Activated CD8-positive, alpha-beta T cell treated with anti-CD3 and anti-CD28 coated beads, Interleukin-2, amount 10 ng/mL, durations not matched to agents 7 days and 5 days (primary cell): ENCODE results near the gene IFIT3. TPM values are rescaled to one million over a fixed set of nuclear protein-coding genes. Genes with fewer than 3 reads are reported as not detected.

Experiments used
- ATAC-seq: fragments of 150-1000 bp; cut with Tn5 transposase; one replicate; pipeline ENCODE4 v1.10.0; 2021; ENCODE audit warnings: moderate library complexity
- CTCF ChIA-PET: fragments of 350-600 bp; sonication (Branson Sonifier 250); formaldehyde crosslinking; loops from one replicate; lab custom pipeline; 2021; ENCODE audit warnings: antibody characterized with exemption; lab: Charles Lee
- POLR2A ChIA-PET: fragments of 350-600 bp; sonication (Branson Sonifier 250); formaldehyde crosslinking; loops from one replicate; lab custom pipeline; 2021; ENCODE audit warnings: antibody characterized with exemption; lab: Charles Lee
- DNase-seq: peaks from one replicate; pipeline ENCODE4 v3.0.0-alpha.2; 2020
- H3K27ac Mint-ChIP-seq: one replicate; pipeline ENCODE4 v1.8.0; 2021; ENCODE audit warnings: mild to moderate bottlenecking, mixed read lengths
- H3K27me3 Mint-ChIP-seq: one replicate; pipeline ENCODE4 v1.8.0; 2021; ENCODE audit warnings: low read depth, mixed read lengths
- H3K36me3 Mint-ChIP-seq: one replicate; pipeline ENCODE4 v1.8.0; 2021; ENCODE audit warnings: low read depth, mixed read lengths
- H3K4me1 Mint-ChIP-seq: one replicate; pipeline ENCODE4 v1.8.0; 2021; ENCODE audit warnings: low read depth, mixed read lengths
- H3K4me3 Mint-ChIP-seq: one replicate; pipeline ENCODE4 v1.8.0; 2021; ENCODE audit warnings: mild to moderate bottlenecking, mixed read lengths
- H3K9me3 Mint-ChIP-seq: one replicate; pipeline ENCODE4 v1.8.0; 2022; ENCODE audit warnings: mixed read lengths; ENCODE audit not compliant: insufficient read depth
- total RNA-seq, 2 experiments: library from RNA; stranded (reverse); gene quantifications; one replicate each; pipeline ENCODE4 v1.2.3, GENCODE V29; 2021

IFIT3 gene
- total RNA-seq, 2 experiments from 2014 or later: 42.8 to 43.7 TPM

DNA sequence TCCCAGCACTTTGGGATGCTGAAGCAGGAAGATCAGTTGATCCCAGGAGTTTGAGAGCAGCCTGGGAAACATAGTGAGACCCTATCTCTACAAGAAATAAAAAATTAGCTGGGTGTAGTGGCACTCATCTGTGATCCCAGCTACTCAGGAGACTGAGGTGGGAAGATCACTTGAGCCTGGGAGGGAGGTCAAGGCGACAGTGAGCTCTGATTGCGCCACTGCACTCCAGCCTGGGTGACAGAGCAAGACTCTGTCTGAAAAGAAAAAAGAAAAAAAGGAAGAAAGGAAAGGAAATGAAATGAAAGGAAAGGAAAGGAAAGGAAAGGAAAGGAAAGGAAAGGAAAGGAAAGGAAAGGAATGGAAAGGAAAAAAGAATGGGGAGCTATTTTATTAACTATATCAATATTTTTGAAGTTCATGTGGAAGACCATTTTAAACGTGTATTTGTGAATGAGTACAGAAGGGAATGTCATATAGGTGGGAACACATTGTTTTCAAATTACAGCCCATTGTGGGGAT lies 33.0 kb upstream of the IFIT3 start:
- H3K4me3 Mint-ChIP-seq: no peak overlapping the region
- peaks cover 18% of the 10 kb centered on the region for H3K9me3 Mint-ChIP-seq
- no peak for DNase-seq
- H3K4me1 Mint-ChIP-seq: peaks cover 44% of the 10 kb centered on the region
- peaks cover 3% of the 10 kb centered on the region for H3K27me3 Mint-ChIP-seq
- H3K27ac Mint-ChIP-seq: no peak overlapping the region
- H3K36me3 Mint-ChIP-seq: peaks cover 13% of the 10 kb centered on the region
- no peak for ATAC-seq
- ChIA-PET CTCF (interaction anchor here (1.0 to 2.6 kb wide), 8 partner anchors 33 to 270 kb away, joined by 3 to 20 read pairs (median 3); partner anchors contain the start of genes IFIT1, IFIT3 and SLC16A12), POLR2A (interaction anchor here (1.4 to 2.0 kb wide), 3 partner anchors 33 to 119 kb away, joined by 4 to 10 read pairs (median 6); partner anchors contain the start of genes IFIT3 and IFIT5)

DNA sequence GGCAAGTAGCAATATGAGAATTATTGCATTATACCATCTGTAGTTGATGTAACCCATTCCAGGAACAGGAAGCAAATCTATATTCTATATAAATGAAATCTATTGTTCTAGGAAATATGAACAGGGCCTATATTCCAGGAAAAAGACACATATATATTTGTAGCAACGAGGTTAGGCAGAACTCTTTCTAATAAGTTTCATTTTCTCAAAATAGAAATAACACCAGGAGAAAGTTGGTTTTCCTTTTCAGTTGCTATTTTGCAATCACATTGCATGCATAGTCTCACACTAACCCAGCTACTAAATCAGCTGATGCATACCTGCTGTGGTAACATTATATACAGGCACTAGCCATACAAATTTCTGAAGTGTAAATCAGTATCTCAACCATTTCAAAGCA lies 32.2 kb upstream of the IFIT3 start:
- POLR2A ChIA-PET: interaction anchor here (0.6 to 2.0 kb wide), 3 partner anchors 32 to 123 kb away, joined by 4 to 10 read pairs (median 6); partner anchors contain the start of gene IFIT3
- H3K4me1 Mint-ChIP-seq: peaks cover 44% of the 10 kb centered on the region
- H3K36me3 Mint-ChIP-seq: peaks cover 13% of the 10 kb centered on the region
- H3K27ac Mint-ChIP-seq: peak overlapping the region; percentile 23
- H3K9me3 Mint-ChIP-seq: peaks cover 18% of the 10 kb centered on the region
- CTCF ChIA-PET: interaction anchor here (1.0 to 2.6 kb wide), 7 partner anchors 32 to 269 kb away, joined by 3 to 20 read pairs (median 3); partner anchors contain the start of genes IFIT1, IFIT3 and SLC16A12
- ATAC-seq (peak; percentile 78), DNase-seq (no peak)
- peaks cover 3% of the 10 kb centered on the region for H3K27me3 Mint-ChIP-seq
- H3K4me3 Mint-ChIP-seq: peak overlapping the region; percentile 32

DNA sequence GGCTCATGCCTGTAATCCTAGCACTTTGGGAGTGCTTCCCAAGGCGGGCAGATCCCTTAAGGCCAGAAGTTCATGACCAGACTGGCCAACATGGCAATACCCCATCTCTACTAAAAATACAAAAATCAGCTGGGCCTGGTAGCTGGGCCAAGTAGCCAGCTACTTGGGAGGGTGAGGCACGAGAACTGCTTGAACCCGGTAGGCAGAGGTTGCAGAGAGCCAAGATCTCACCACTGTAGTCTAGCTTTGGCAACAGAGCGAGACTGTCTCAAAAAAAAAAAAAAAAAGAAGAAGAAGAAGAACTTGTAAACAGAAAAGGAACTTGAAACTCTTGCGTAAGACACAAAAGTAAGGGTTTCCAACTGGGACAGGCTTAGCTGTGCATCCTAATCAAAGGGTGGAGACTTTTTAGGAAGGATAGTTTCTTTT lies 31.6 kb upstream of the IFIT3 start:
- ATAC-seq (no peak), DNase-seq (no peak)
- Mint-ChIP-seq H3K4me1 (peaks cover 48% of the 10 kb centered on the region), H3K27me3 (peaks cover 3% of the 10 kb centered on the region), H3K9me3 (peaks cover 18% of the 10 kb centered on the region), H3K27ac (peak overlapping the region; percentile 23), H3K4me3 (peak overlapping the region; percentile 32), H3K36me3 (peaks cover 13% of the 10 kb centered on the region)
- CTCF ChIA-PET: interaction anchor here (1.6 kb wide), 1 partner anchor 239 kb away, joined by 3 read pairs; the partner anchor contains the start of gene SLC16A12
- POLR2A ChIA-PET: interaction anchor here (2.0 kb wide), 1 partner anchor 36 kb away, joined by 10 read pairs; no protein-coding TSS in a partner anchor

DNA sequence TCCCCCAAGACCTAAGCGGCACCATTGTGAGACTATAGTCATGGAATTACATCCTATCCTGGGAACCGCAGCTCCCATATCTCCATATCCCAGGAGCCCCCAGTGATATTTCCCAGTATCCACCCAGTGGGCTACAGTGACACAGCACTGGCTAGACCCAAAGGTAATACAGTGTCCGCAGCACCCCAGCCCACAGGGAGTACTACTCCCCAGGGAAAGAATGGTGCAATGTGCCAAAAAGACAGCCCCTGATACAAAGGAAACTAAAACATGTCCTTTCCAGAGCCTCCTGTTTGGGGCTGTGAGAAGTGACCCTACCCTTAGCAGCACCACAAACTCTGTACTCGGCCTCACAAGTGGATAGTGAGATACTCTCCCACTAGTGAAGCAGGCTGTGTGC lies 30.4 kb upstream of the IFIT3 start:
- DNase-seq (no peak), ATAC-seq (no peak)
- Mint-ChIP-seq H3K36me3 (peaks cover 16% of the 10 kb centered on the region), H3K9me3 (peaks cover 18% of the 10 kb centered on the region), H3K4me1 (peaks cover 52% of the 10 kb centered on the region), H3K4me3 (no peak overlapping the region), H3K27me3 (no peaks in the 10 kb centered on the region), H3K27ac (no peak overlapping the region)
- POLR2A ChIA-PET: interaction anchor here (1.1 kb wide), 1 partner anchor 30 kb away, joined by 6 read pairs; the partner anchor contains the start of gene IFIT3
- CTCF ChIA-PET: no interaction called here

DNA sequence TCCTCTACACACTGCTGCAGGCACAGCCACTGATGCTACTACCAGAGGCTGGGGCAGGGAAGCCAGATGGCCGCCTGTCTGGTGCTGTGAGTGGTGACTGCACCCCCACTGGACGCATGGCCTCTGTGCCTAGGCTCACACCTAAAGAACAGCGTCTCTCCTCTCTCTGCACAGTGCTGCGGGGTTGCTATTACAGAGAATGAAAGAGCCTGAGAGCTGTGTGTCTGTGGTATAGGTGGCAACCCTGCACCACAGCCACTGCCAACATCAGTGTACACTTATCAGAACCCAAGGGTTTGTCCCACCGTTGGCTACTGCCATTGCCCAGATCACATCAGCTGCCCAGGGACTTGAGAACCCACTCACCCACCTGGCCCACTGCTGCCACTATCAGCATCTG lies 30.0 kb upstream of the IFIT3 start:
- ChIA-PET POLR2A (interaction anchor here (1.1 kb wide), 1 partner anchor 30 kb away, joined by 6 read pairs; the partner anchor contains the start of gene IFIT3), CTCF (no interaction called here)
- Mint-ChIP-seq H3K9me3 (peaks cover 18% of the 10 kb centered on the region), H3K27ac (no peak overlapping the region), H3K4me3 (no peak overlapping the region), H3K27me3 (no peaks in the 10 kb centered on the region), H3K36me3 (peaks cover 16% of the 10 kb centered on the region), H3K4me1 (peaks cover 56% of the 10 kb centered on the region)
- ATAC-seq (no peak), DNase-seq (no peak)

DNA sequence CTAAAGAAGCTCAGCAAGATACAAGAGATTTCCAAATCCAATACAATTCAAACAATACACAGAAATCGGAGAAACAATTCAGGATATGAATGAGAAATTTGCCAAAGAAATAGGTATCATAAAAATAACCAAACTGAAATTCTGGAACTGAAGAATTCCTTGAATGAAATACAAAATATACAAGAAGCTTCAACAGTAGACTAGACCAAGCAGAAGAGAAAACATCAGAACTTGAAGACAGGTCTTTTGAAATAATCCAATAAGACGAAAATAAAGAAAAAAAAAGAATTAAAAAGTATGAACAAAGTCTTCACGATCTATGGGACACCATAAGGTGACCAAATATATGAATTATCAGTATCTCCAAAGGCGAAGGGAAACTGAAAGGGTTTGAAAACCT lies 28.8 kb upstream of the IFIT3 start:
- ATAC-seq (no peak), DNase-seq (no peak)
- Mint-ChIP-seq H3K4me1 (peaks cover 63% of the 10 kb centered on the region), H3K27ac (no peak overlapping the region), H3K36me3 (peaks cover 21% of the 10 kb centered on the region), H3K27me3 (no peaks in the 10 kb centered on the region), H3K9me3 (peaks cover 18% of the 10 kb centered on the region), H3K4me3 (no peak overlapping the region)
- POLR2A ChIA-PET: interaction anchor here (1.2 kb wide), 1 partner anchor 33 kb away, joined by 5 read pairs; no protein-coding TSS in a partner anchor
- CTCF ChIA-PET: no interaction called here

DNA sequence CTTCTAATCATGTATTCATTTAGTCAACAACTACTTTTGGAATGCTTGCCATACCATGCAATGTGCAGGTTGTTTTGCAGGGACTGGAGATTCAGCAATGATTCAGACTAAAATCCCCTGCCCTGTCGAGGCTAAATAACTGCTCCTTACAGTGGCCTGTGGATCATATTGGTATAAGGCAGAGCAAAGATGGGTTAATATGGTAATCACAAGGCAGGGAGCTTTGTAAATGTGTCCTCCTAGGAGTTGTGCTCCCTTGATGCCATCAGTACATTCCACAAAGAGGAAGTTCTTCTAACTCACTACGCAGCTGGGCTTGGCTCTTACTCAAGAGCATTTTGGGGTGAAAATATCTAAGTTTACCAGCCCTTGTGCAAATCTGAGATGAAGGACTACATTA lies 26.6 kb upstream of the IFIT3 start:
- POLR2A ChIA-PET: interaction anchor here (0.8 to 3.7 kb wide), 7 partner anchors 22 to 310 kb away, joined by 3 to 23 read pairs (median 7); partner anchors contain the start of genes IFIT1 and IFIT5
- peaks cover 38% of the 10 kb centered on the region for H3K36me3 Mint-ChIP-seq
- H3K9me3 Mint-ChIP-seq: peaks cover 18% of the 10 kb centered on the region
- peak overlapping the region; percentile 92 for H3K4me3 Mint-ChIP-seq
- H3K4me1 Mint-ChIP-seq: peaks cover 49% of the 10 kb centered on the region
- peak overlapping the region; percentile 94 for H3K27ac Mint-ChIP-seq
- ATAC-seq: peak; percentile 14
- H3K27me3 Mint-ChIP-seq: no peaks in the 10 kb centered on the region
- CTCF ChIA-PET: interaction anchor here (0.8 to 4.0 kb wide), 8 partner anchors 26 to 91 kb away, joined by 3 to 18 read pairs (median 4); partner anchors contain the start of genes IFIT1 and IFIT3
- no peak for DNase-seq

DNA sequence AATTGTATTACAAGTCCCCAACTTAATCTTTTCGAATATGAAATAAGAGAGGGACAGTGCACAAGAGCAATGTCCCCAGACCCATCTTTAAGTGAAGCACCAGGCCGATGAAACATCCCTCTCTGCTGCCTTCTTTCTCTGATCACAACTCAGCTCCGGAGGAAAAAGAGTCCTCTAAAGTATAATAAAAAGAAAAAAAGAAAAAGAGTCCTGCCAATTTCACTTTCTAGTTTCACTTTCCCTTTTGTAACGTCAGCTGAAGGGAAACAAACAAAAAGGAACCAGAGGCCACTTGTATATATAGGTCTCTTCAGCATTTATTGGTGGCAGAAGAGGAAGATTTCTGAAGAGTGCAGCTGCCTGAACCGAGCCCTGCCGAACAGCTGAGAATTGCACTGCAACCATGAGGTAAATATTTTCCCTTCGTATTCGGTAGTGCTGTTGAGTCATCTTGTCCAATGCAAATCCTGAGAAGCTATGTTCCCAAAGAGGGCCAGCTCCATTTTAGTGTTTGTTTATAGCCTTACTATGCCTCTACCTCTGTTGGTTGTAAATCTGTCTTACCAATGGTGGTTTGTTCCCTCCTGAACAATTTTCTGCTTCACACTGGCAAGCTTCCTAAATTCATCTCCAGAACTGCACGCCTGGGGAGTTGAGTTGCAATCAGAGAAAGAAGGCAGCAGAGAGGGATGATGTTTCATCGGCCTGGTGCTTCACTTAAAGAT lies 25.9 kb upstream of the IFIT3 start, which contains the start of gene IFIT2:
TSS of gene IFIT2 (plus strand) at position 326 of the 725 bp plus-strand sequence. CDS start at position 404, 78 bp downstream.
- ATAC-seq: peak; percentile 82
- Mint-ChIP-seq H3K4me1 (peaks cover 42% of the 10 kb centered on the region), H3K27ac (peak within 1 kb of the TSS; percentile 94), H3K9me3 (peaks cover 18% of the 10 kb centered on the region), H3K36me3 (peaks cover 43% of the 10 kb centered on the region), H3K27me3 (no peaks in the 10 kb centered on the region), H3K4me3 (peak within 1 kb of the TSS; percentile 92)
- DNase-seq: peak; percentile 44
- POLR2A ChIA-PET: interaction anchor here (0.7 to 3.7 kb wide), 9 partner anchors 22 to 427 kb away, joined by 3 to 23 read pairs (median 4); partner anchors contain the start of genes IFIT1, IFIT5 and KIF20B
- CTCF ChIA-PET: interaction anchor here (0.8 to 4.0 kb wide), 11 partner anchors 8 to 91 kb away, joined by 3 to 18 read pairs (median 4); partner anchors contain the start of genes IFIT1 and IFIT3

DNA sequence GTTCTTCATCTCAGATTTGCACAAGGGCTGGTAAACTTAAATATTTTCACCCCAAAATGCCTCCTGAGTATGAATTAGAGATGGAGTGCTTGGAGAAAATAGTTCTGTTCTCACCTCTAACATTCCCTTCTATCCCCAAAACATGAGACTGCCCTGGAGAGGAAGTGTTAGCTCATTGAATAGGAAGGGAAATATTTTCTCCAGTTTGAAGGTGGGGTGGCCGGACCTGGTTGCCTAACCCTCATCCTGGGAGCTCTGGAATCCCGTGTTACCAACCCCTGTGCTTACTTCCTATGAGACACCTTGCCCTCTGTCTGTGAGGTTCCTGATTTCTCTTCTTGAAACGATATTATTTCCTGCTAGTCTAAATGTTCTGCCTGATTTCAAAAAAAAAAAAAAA lies 25.2 kb upstream of the IFIT3 start:
- peaks cover 38% of the 10 kb centered on the region for H3K4me1 Mint-ChIP-seq
- ATAC-seq: no peak
- H3K36me3 Mint-ChIP-seq: peaks cover 49% of the 10 kb centered on the region
- CTCF ChIA-PET: interaction anchor here (0.8 to 4.0 kb wide), 7 partner anchors 8 to 90 kb away, joined by 3 to 18 read pairs (median 4); partner anchors contain the start of genes IFIT1 and IFIT3
- no peaks in the 10 kb centered on the region for H3K27me3 Mint-ChIP-seq
- peak overlapping the region; percentile 94 for H3K27ac Mint-ChIP-seq
- no peak for DNase-seq
- peak overlapping the region; percentile 92 for H3K4me3 Mint-ChIP-seq
- POLR2A ChIA-PET: interaction anchor here (1.1 to 3.7 kb wide), 5 partner anchors 21 to 399 kb away, joined by 4 to 23 read pairs (median 7); partner anchors contain the start of genes IFIT1, IFIT5 and KIF20B
- peaks cover 18% of the 10 kb centered on the region for H3K9me3 Mint-ChIP-seq

DNA sequence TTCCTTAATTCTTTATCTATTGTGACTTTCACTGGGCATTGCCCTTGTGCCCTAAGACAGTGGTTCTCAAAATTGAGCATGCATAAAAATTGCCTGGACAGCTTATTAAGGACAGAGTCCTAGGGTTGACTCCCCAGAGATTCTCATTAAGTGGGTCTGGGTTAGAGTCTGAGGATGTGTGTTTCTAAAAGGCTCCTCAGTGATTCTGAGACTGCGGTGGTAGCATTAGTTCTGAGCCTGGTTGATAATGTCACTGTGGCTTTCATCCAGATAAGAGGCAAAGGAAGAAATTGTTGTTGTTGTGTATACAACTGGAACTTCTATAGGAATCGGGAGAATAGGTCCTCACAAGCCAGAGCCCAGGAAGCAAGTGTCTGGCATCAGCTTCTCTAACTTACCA lies 24.6 kb upstream of the IFIT3 start:
- peak overlapping the region; percentile 92 for H3K4me3 Mint-ChIP-seq
- peaks cover 12% of the 10 kb centered on the region for H3K9me3 Mint-ChIP-seq
- H3K36me3 Mint-ChIP-seq: peaks cover 52% of the 10 kb centered on the region
- POLR2A ChIA-PET: interaction anchor here (0.8 to 3.7 kb wide), 4 partner anchors 90 to 398 kb away, joined by 3 to 23 read pairs (median 6); partner anchors contain the start of genes IFIT1, IFIT5 and KIF20B
- ATAC-seq (no peak), DNase-seq (no peak)
- no peaks in the 10 kb centered on the region for H3K27me3 Mint-ChIP-seq
- CTCF ChIA-PET: interaction anchor here (1.0 to 4.0 kb wide), 4 partner anchors 17 to 89 kb away, joined by 3 to 18 read pairs (median 8); partner anchors contain the start of gene IFIT1
- H3K27ac Mint-ChIP-seq: peak overlapping the region; percentile 7
- peaks cover 33% of the 10 kb centered on the region for H3K4me1 Mint-ChIP-seq

DNA sequence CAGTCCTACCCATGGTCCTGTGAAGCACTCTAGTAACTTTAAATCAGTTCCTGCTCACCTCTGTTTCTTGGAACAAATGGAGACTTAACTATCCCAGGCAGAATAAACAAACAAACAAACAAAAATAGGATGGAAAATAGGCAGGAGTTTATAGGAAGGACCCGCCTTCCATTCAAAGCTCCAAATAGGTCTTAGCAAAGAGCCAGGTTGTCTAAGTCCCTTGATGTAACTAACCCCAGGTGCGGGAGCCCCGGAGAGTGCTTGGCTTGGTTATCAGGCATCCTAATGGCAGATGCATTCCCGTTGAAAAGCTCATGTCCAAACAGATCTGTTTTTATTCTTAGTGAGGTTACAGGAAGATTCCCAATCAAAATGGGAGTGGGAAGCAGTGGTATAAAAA lies 23.8 kb upstream of the IFIT3 start:
- Mint-ChIP-seq H3K36me3 (peaks cover 53% of the 10 kb centered on the region), H3K27ac (no peak overlapping the region), H3K9me3 (peaks cover 7% of the 10 kb centered on the region), H3K4me3 (peak overlapping the region; percentile 92), H3K27me3 (no peaks in the 10 kb centered on the region), H3K4me1 (peaks cover 30% of the 10 kb centered on the region)
- ChIA-PET CTCF (interaction anchor here (1.2 to 4.0 kb wide), 2 partner anchors 16 to 65 kb away, joined by 4 to 18 read pairs; no protein-coding TSS in a partner anchor), POLR2A (interaction anchor here (0.8 to 3.7 kb wide), 2 partner anchors 89 to 110 kb away, joined by 3 to 23 read pairs; partner anchors contain the start of genes IFIT1 and IFIT5)
- ATAC-seq (no peak), DNase-seq (no peak)
